HepG2 (cell line): ENCODE measurements around the gene EFL1. TPM values are rescaled to one million over a fixed set of nuclear protein-coding genes. Genes with fewer than 3 reads are reported as not detected.

Source experiments
- FOXA1 ChIP-seq, 2 experiments: fragments of 450-650 bp in 1 of 2; sonication (generic) in 1 of 2; formaldehyde crosslinking in 1 of 2; IDR thresholded peaks; 2 replicates each; pipeline versions ENCODE4 v1.4.0 to v1.6.1; 2016 to 2020; ENCODE audit warnings: missing genetic modification reagents in 1 of 2
- GATAD1 ChIP-seq: IDR thresholded peaks from 2 replicates; pipeline ENCODE4 v1.6.1; 2016; ENCODE audit warnings: missing genetic modification reagents, missing compliant biosample characterization
- KAT7 ChIP-seq: IDR thresholded peaks from 2 replicates; pipeline ENCODE4 v1.6.1; 2018; ENCODE audit warnings: borderline replicate concordance, missing compliant biosample characterization
- KLF13 ChIP-seq: sonication (generic); formaldehyde crosslinking; IDR thresholded peaks from 2 replicates; pipeline ENCODE4 v1.4.0; 2020; ENCODE audit warnings: mild to moderate bottlenecking, missing genetic modification reagents
- MBD4 ChIP-seq: IDR thresholded peaks from 2 replicates; pipeline ENCODE4 v1.6.1; 2012; ENCODE audit warnings: low read length, inconsistent platforms, borderline replicate concordance
- MTF1 ChIP-seq: sonication (generic); formaldehyde crosslinking; IDR thresholded peaks from 2 replicates; pipeline ENCODE4 v1.5.0; 2020; ENCODE audit warnings: missing genetic modification reagents
- RBAK ChIP-seq: sonication (generic); formaldehyde crosslinking; IDR thresholded peaks from 2 replicates; pipeline ENCODE4 v1.5.1; 2020; ENCODE audit warnings: mild to moderate bottlenecking, missing genetic modification reagents
- ZBTB49 ChIP-seq: sonication (generic); formaldehyde crosslinking; IDR thresholded peaks from 2 replicates; pipeline ENCODE4 v1.4.0; 2020; ENCODE audit warnings: missing genetic modification reagents, borderline replicate concordance
- ZNF335 ChIP-seq: sonication (generic); formaldehyde crosslinking; IDR thresholded peaks from 2 replicates; pipeline ENCODE4 v1.4.0; 2020; ENCODE audit warnings: missing genetic modification reagents
- ZNF530 ChIP-seq: sonication (generic); formaldehyde crosslinking; IDR thresholded peaks from 2 replicates; pipeline ENCODE4 v1.5.0; 2020; ENCODE audit warnings: low read depth, mild to moderate bottlenecking, missing genetic modification reagents
- ZNF776 ChIP-seq: sonication (generic); formaldehyde crosslinking; IDR thresholded peaks from 2 replicates; pipeline ENCODE4 v1.4.0; 2020; ENCODE audit warnings: mild to moderate bottlenecking, missing genetic modification reagents
- ZUFSP ChIP-seq: sonication (generic); formaldehyde crosslinking; IDR thresholded peaks from 2 replicates; pipeline ENCODE4 v1.9.0; 2021; ENCODE audit warnings: missing genetic modification reagents, mild to moderate bottlenecking, borderline replicate concordance
- ZXDC ChIP-seq: sonication (generic); formaldehyde crosslinking; IDR thresholded peaks from 2 replicates; pipeline ENCODE4 v1.5.0; 2020; ENCODE audit warnings: mild to moderate bottlenecking, missing genetic modification reagents
- polyA plus RNA-seq, 8 experiments: library from polyadenylated mRNA; depleted of rRNA in 3 of 8; stranded (reverse) in 7 of 8; unstranded in 1 of 8; fragments of >200 nt; fragmentation: Illumina TruSeq in 4 of 8; extraction: Trizol in 4 of 8; gene quantifications; 2 replicates each; pipeline versions ENCODE4 v1.2.1 to v1.2.3, GENCODE V29; 2011 to 2016; ENCODE audit warnings: low read depth in 4 of 8, missing spikeins in 1 of 8, mixed read lengths in 1 of 8; ENCODE audit not compliant: insufficient read depth in 1 of 8
- total RNA-seq, 5 experiments: library from RNA; depleted of rRNA; stranded (reverse); fragments of >200 nt; fragmentation: Illumina TruSeq; extraction: Trizol; gene quantifications; 2 replicates each; pipeline ENCODE4 v1.2.3, GENCODE V29; 2016; ENCODE audit warnings: low read depth in 1 of 5
- TF ChIP-seq, protein P1 (sequence below): sonication (generic); formaldehyde crosslinking; IDR thresholded peaks from 2 replicates; pipeline ENCODE4 v1.9.0; 2021; ENCODE audit warnings: missing genetic modification reagents, borderline replicate concordance
- TF ChIP-seq, protein P2 (sequence below): sonication (generic); formaldehyde crosslinking; IDR thresholded peaks from 2 replicates; pipeline ENCODE4 v1.4.0; 2020; ENCODE audit warnings: mild to moderate bottlenecking, missing genetic modification reagents
- TF ChIP-seq, protein P3 (sequence below): IDR thresholded peaks from 2 replicates; pipeline ENCODE4 v1.6.1; 2012; ENCODE audit warnings: low read depth, low read length, improper control_type of control experiment

The EFL1 gene
- total and polyA plus RNA-seq, 2 of the 13 experiments (the other 11 are each of a cell fraction or from before 2014, with no cell fraction given), result 6.4 to 12.0 TPM

DNA sequence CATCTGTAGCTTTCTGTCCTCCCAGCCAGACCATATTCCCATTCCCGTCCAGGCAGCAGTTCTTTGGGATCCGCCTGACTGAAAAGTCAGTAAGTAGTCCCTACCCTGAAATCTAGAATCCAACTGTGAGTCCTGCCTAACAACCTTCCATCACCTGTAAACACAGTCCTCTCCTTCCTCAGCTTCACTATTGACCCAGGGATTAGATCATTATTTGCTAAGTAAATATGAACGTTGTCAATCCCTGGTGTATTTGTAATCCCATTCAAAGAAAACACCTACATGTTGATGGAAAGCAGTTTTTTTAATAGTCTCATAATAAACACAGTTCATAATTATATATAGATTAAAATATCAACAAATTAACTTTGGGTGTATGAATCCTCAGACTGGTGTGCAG lies 816 bp upstream of the EFL1 start (continued):
- TF ChIP-seq, protein P1, sequence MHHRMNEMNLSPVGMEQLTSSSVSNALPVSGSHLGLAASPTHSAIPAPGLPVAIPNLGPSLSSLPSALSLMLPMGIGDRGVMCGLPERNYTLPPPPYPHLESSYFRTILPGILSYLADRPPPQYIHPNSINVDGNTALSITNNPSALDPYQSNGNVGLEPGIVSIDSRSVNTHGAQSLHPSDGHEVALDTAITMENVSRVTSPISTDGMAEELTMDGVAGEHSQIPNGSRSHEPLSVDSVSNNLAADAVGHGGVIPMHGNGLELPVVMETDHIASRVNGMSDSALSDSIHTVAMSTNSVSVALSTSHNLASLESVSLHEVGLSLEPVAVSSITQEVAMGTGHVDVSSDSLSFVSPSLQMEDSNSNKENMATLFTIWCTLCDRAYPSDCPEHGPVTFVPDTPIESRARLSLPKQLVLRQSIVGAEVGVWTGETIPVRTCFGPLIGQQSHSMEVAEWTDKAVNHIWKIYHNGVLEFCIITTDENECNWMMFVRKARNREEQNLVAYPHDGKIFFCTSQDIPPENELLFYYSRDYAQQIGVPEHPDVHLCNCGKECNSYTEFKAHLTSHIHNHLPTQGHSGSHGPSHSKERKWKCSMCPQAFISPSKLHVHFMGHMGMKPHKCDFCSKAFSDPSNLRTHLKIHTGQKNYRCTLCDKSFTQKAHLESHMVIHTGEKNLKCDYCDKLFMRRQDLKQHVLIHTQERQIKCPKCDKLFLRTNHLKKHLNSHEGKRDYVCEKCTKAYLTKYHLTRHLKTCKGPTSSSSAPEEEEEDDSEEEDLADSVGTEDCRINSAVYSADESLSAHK (CRISPR knock-in tag), result no peak
- TF ChIP-seq, protein P2, sequence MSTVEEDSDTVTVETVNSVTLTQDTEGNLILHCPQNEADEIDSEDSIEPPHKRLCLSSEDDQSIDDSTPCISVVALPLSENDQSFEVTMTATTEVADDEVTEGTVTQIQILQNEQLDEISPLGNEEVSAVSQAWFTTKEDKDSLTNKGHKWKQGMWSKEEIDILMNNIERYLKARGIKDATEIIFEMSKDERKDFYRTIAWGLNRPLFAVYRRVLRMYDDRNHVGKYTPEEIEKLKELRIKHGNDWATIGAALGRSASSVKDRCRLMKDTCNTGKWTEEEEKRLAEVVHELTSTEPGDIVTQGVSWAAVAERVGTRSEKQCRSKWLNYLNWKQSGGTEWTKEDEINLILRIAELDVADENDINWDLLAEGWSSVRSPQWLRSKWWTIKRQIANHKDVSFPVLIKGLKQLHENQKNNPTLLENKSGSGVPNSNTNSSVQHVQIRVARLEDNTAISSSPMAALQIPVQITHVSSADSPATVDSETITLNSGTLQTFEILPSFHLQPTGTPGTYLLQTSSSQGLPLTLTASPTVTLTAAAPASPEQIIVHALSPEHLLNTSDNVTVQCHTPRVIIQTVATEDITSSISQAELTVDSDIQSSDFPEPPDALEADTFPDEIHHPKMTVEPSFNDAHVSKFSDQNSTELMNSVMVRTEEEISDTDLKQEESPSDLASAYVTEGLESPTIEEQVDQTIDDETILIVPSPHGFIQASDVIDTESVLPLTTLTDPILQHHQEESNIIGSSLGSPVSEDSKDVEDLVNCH (CRISPR knock-in tag), result no peak
- TF ChIP-seq MBD4, result no peak
- no peak for TF ChIP-seq ZUFSP (CRISPR knock-in tag)
- peak; percentile 100 for TF ChIP-seq FOXA1 (IDR thresholded peaks at IDR 0.05)
- peak; percentile 100 for TF ChIP-seq FOXA1 (CRISPR knock-in tag; IDR thresholded peaks at IDR 0.05)
- TF ChIP-seq KLF13 (CRISPR knock-in tag), result no peak
- TF ChIP-seq GATAD1 (CRISPR knock-in tag), result peak; percentile 69
- TF ChIP-seq RBAK (CRISPR knock-in tag), result no peak
- no peak for TF ChIP-seq ZXDC (CRISPR knock-in tag)
- TF ChIP-seq KAT7 (CRISPR knock-in tag), result no peak
- no peak for TF ChIP-seq ZNF335
- TF ChIP-seq, protein P3, sequence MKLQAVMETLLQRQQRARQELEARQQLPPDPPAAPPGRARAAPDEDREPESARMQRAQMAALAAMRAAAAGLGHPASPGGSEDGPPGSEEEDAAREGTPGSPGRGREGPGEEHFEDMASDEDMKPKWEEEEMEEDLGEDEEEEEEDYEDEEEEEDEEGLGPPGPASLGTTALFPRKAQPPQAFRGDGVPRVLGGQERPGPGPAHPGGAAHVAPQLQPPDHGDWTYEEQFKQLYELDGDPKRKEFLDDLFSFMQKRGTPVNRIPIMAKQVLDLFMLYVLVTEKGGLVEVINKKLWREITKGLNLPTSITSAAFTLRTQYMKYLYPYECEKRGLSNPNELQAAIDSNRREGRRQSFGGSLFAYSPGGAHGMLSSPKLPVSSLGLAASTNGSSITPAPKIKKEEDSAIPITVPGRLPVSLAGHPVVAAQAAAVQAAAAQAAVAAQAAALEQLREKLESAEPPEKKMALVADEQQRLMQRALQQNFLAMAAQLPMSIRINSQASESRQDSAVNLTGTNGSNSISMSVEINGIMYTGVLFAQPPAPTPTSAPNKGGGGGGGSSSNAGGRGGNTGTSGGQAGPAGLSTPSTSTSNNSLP, result peak; percentile 97
- TF ChIP-seq ZBTB49 (CRISPR knock-in tag), result no peak
- no peak for TF ChIP-seq MTF1 (CRISPR knock-in tag)
- no peak for TF ChIP-seq ZNF776 (CRISPR knock-in tag)
- TF ChIP-seq ZNF530 (CRISPR knock-in tag), result no peak
